H1 (cell line): ENCODE results near the gene SHCBP1. TPM values are rescaled to one million over a fixed set of nuclear protein-coding genes. Genes with fewer than 3 reads are reported as not detected.

Source experiments
- CHD2 ChIP-seq: IDR thresholded peaks from 2 replicates; pipeline ENCODE4 v1.6.1; 2012; ENCODE audit warnings: low read length, improper control_type of control experiment
- RNF2 ChIP-seq: fragments of 200-900, 300-1000 bp; sonication (generic); IDR thresholded peaks from 2 replicates; pipeline ENCODE4 v1.7.1; 2016; ENCODE audit warnings: borderline replicate concordance, low read depth, mild to moderate bottlenecking, antibody characterized with exemption, low read length; ENCODE audit not compliant: poor library complexity, severe bottlenecking; ENCODE audit errors: missing control alignments
- polyA plus RNA-seq, 7 experiments: library from polyadenylated mRNA; depleted of rRNA in 3 of 7; stranded (reverse) in 5 of 7; unstranded in 2 of 7; fragments of >200 nt in 5 of 7; fragments of 200-250 nt in 2 of 7; gene quantifications; 1 replicate in 5 of 7; 2 replicates in 1 of 7; 4 replicates in 1 of 7; pipeline versions ENCODE4 v1.2.1 to v1.2.3, GENCODE V29; 2011 to 2013; ENCODE audit warnings: missing spikeins in 2 of 7, mixed read lengths in 2 of 7
- total RNA-seq: library from RNA; stranded (reverse); fragmentation: NEBNext Ultra II Directional; extraction: Animal tissue kit (Norgen Biotek cat#: 25700); gene quantifications from 2 replicates; pipeline ENCODE4 v1.2.1, GENCODE V29; 2021
- TF ChIP-seq, protein P1 (sequence below): IDR thresholded peaks from 2 replicates; pipeline ENCODE4 v1.6.1; 2011; ENCODE audit warnings: low read length, improper control_type of control experiment

Gene SHCBP1
- total and polyA plus RNA-seq, 2 of the 8 experiments (the other 6 are each of a cell fraction or from before 2014, with no cell fraction given), result 5.7 to 14.8 TPM

DNA sequence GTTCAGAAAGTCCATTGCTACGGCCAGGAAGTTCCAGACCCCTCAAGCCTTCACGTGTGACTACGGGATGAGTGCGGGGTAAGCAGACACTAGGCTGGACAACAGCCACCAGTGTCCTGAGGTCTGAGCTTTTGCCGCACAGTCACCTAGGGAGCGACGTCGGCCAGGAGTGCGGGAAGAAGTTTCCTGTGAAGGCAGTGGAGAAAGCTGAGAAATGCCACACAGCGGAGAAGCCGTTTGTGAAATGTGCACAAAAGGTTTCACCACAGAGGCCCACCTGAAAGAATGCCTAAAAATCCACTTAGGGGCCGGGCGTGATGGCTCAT, 47.4 kb downstream of the SHCBP1 start (continued):
- TF ChIP-seq, protein P1, sequence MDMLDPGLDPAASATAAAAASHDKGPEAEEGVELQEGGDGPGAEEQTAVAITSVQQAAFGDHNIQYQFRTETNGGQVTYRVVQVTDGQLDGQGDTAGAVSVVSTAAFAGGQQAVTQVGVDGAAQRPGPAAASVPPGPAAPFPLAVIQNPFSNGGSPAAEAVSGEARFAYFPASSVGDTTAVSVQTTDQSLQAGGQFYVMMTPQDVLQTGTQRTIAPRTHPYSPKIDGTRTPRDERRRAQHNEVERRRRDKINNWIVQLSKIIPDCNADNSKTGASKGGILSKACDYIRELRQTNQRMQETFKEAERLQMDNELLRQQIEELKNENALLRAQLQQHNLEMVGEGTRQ, result no peak
- TF ChIP-seq RNF2, result no peak
- TF ChIP-seq CHD2, result no peak
- TF ChIP-seq, all 59 proteins: peak for 0
